CD14-positive monocyte (primary cell): ENCODE results near the gene CTSE. TPM values are rescaled to one million over a fixed set of nuclear protein-coding genes. Genes with fewer than 3 reads are reported as not detected.

ENCODE experiments used
- DNase-seq, 3 donors: peaks; one replicate each; pipeline ENCODE4 v3.0.0-alpha.2; 2011 to 2022
- H2AFZ ChIP-seq: 2 replicates; pipeline ENCODE4 v1.6.0; 2012; ENCODE audit warnings: mild to moderate bottlenecking, low read depth, low read length, inconsistent platforms; ENCODE audit not compliant: insufficient read depth, poor library complexity, severe bottlenecking
- H3K27ac ChIP-seq, 2 donors: 1 replicate in 1 of 2; 2 replicates in 1 of 2; pipeline ENCODE4 v1.5.1; 2012 to 2013; ENCODE audit warnings: low read length in 2 of 2, control low read depth in 1 of 2, inconsistent platforms in 1 of 2, low read depth in 1 of 2, mild to moderate bottlenecking in 1 of 2
- H3K27me3 ChIP-seq, 2 donors: one replicate each; pipeline versions ENCODE4 v1.6.0 to v1.6.1; 2011 to 2013; ENCODE audit warnings: low read length in 2 of 2; ENCODE audit not compliant: control insufficient read depth in 2 of 2, insufficient read depth in 2 of 2
- H3K36me3 ChIP-seq, 2 donors: replicated peaks in 1 of 2; 1 replicate in 1 of 2; 2 replicates in 1 of 2; pipeline versions ENCODE4 v1.5.1 to v1.6.1; 2012 to 2013; ENCODE audit warnings: low read length in 2 of 2, control low read depth in 1 of 2, inconsistent platforms in 1 of 2, mild to moderate bottlenecking in 1 of 2; ENCODE audit not compliant: insufficient read depth in 2 of 2, control insufficient read depth in 1 of 2
- H3K4me1 ChIP-seq, 2 donors: 1 replicate in 1 of 2; 2 replicates in 1 of 2; pipeline versions ENCODE4 v1.5.1 to v1.6.1; 2012 to 2013; ENCODE audit warnings: low read length in 2 of 2, control low read depth in 1 of 2, inconsistent platforms in 1 of 2, mild to moderate bottlenecking in 1 of 2, moderate library complexity in 1 of 2; ENCODE audit not compliant: insufficient read depth in 2 of 2, control insufficient read depth in 1 of 2
- H3K4me2 ChIP-seq: replicated peaks from 2 replicates; pipeline ENCODE3; 2012; ENCODE audit warnings: low read length, moderate library complexity, mild to moderate bottlenecking; ENCODE audit not compliant: poor library complexity, severe bottlenecking; ENCODE audit errors: extremely low read depth
- H3K4me3 ChIP-seq, 3 experiments: fragments of 200-600 bp in 1 of 3; sonication (generic) in 1 of 3; replicated peaks in 1 of 3; 1 replicate in 2 of 3; 2 replicates in 1 of 3; pipeline ENCODE4 v1.5.1; 2011 to 2013; ENCODE audit warnings: low read length in 3 of 3, mild to moderate bottlenecking in 3 of 3, control low read depth in 2 of 3, low read depth in 2 of 3, inconsistent platforms in 1 of 3, moderate library complexity in 1 of 3
- H3K79me2 ChIP-seq: 2 replicates; pipeline ENCODE4 v1.6.0; 2012; ENCODE audit warnings: mild to moderate bottlenecking, control low read depth, inconsistent platforms, low read length, moderate library complexity; ENCODE audit not compliant: insufficient read depth
- H3K9ac ChIP-seq: 2 replicates; pipeline ENCODE4 v1.6.0; 2017; ENCODE audit warnings: low read length, mild to moderate bottlenecking; ENCODE audit not compliant: insufficient read depth, poor library complexity, severe bottlenecking
- H3K9me3 ChIP-seq, 2 donors: replicated peaks in 1 of 2; 1 replicate in 1 of 2; 2 replicates in 1 of 2; pipeline versions ENCODE4 v1.5.1 to v1.6.1; 2012 to 2013; ENCODE audit warnings: low read length in 2 of 2, control low read depth in 1 of 2; ENCODE audit not compliant: control insufficient read depth in 1 of 2, insufficient read depth in 1 of 2
- H4K20me1 ChIP-seq: 2 replicates; pipeline ENCODE4 v1.6.0; 2012; ENCODE audit warnings: mild to moderate bottlenecking, low read length, control low read depth, moderate library complexity; ENCODE audit not compliant: insufficient read depth
- H3K27ac Mint-ChIP-seq, 7 donors: one replicate each; pipeline ENCODE4 v1.8.0; 2020; ENCODE audit warnings: mild to moderate bottlenecking in 7 of 7, mixed read lengths in 7 of 7, moderate library complexity in 6 of 7, inconsistent platforms in 2 of 7
- H3K27me3 Mint-ChIP-seq, 3 donors: one replicate each; pipeline ENCODE4 v1.8.0; 2021 to 2022; ENCODE audit warnings: low read depth in 3 of 3, mild to moderate bottlenecking in 3 of 3, mixed read lengths in 3 of 3, moderate library complexity in 3 of 3, inconsistent platforms in 1 of 3
- H3K36me3 Mint-ChIP-seq, 2 donors: one replicate each; pipeline ENCODE4 v1.8.0; 2020; ENCODE audit warnings: mixed read lengths in 2 of 2, inconsistent platforms in 1 of 2, mild to moderate bottlenecking in 1 of 2
- H3K4me1 Mint-ChIP-seq: one replicate; pipeline ENCODE4 v1.8.0; 2020; ENCODE audit warnings: mild to moderate bottlenecking, mixed read lengths
- H3K4me3 Mint-ChIP-seq, 2 donors: one replicate each; pipeline ENCODE4 v1.8.0; 2020; ENCODE audit warnings: mild to moderate bottlenecking in 2 of 2, mixed read lengths in 2 of 2, moderate library complexity in 1 of 2
- H3K9me3 Mint-ChIP-seq, 7 donors: one replicate each; pipeline ENCODE4 v1.8.0; 2020 to 2022; ENCODE audit warnings: mixed read lengths in 7 of 7, mild to moderate bottlenecking in 6 of 7, moderate library complexity in 6 of 7, inconsistent platforms in 2 of 7
- WGBS: methylation state at CpG from one replicate; pipeline ENCODE4 v1.1.5; 2013; ENCODE audit warnings: missing lambda C conversion rate; ENCODE audit not compliant: insufficient coverage; 5-methylcytosine and 5-hydroxymethylcytosine counted together
- intact Hi-C, 2 donors: fragments of 100-400 bp; cut with micrococcal nuclease; formaldehyde crosslinking; loops; one replicate each; pipeline versions ENCODE4 v1.15.0 to v1.15.1; 2023
- polyA plus RNA-seq, 3 donors: library from polyadenylated mRNA; depleted of rRNA in 1 of 3; unstranded in 2 of 3; stranded (reverse) in 1 of 3; fragments of 300-500 nt in 2 of 3; fragments of >200 nt in 1 of 3; fragmentation: Illumina TruSeq in 2 of 3; gene quantifications; 1 replicate in 2 of 3; 2 replicates in 1 of 3; pipeline ENCODE4 v1.2.3, GENCODE V29; 2012 to 2021
- TF ChIP-seq, protein P1 (sequence below): fragments of 200-600 bp; IDR thresholded peaks from one replicate; pipeline ENCODE4 v1.8.0; 2022; ENCODE audit warnings: antibody characterized with exemption, mild to moderate bottlenecking

CTSE gene
- polyA plus RNA-seq, 3 donors, result not detected

DNA sequence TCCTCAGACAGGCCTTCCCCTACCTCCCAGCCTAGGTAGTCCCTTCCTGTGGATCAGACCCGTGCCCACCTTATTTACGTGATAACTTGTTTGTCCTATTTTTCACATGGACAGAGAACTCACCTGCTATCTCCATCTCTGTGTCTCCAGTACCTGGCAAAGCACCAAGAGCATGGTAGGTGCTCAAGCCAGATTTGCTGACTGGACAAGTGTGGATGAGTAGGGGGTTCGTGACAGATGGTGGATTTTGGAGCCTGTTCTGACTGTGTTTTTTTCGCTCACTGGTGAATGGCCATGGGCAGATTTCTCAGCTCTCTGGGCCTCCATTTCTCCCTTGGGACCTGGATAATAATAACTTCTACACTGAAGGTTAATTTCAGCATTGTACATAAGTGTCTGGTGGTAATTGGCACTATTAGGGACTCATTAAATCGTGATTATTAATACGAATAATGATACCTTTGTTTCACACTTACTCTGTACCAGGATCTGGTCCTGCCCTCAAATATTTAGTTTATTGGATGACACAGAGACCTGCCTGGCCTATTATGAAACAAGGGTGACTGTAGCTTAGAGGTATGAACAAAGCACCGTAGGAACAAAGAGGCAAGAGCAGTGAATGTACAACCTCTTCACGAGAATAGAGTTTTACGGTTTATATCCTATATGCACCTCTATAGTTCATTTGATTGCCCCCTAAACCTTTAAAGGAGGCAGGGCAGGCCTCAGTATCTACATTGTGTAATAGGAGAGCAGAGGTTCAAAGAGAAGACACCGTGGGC is 56.0 kb downstream of the CTSE start:
- intact Hi-C loops, result no loop called here
- DNase-seq, result no peak
- no peaks in the 10 kb centered on the region for H3K9me3 Mint-ChIP-seq

DNA sequence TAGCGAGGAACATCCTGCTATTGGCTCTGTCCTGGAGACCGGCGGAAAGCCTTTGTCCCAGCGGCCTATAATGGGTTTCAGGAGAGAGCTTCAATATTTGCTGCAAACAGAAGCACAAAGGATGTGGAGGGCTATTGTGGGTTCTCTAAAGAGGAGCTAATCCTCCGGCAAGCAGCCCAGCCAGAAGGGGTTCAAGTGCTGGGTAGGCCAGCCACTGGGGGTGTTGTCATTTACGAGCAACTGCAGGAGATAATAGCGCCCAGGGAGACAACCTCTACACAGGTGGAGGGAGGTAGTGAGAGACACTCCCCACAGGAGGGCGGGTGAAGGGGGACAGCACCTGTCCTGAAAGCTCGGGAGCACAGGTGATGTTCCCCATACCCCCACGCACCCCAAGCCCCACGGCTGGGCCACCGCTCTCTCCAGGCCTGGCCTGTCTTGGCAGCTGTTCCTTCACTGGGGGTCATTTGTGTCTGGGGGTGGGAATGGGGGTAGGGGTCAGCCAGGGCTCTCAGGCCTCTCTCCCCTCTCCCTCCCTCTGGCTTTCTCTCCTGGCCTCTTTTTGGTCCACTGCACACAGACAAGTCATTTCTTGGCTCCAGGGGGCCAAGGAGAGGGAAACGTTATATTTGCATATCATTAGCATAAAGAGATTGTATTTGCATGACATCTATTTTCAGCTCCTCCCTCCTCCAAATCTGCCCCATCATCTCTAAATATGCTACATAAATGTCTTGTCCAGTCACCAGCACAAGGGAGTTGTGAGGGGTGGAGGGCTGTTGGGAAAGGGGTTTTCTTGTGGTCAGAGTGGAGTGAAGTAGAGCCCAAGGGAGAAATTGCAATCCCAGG is 58.4 kb downstream of the CTSE start:
- H3K36me3 Mint-ChIP-seq, result no peaks in the 10 kb centered on the region
- no peak overlapping the region for H3K4me3 ChIP-seq
- H3K9ac ChIP-seq, result no peak overlapping the region
- H2AFZ ChIP-seq, result no peak overlapping the region
- peaks cover 0 to 7% (median 4%) of the 10 kb centered on the region in 3 donors for H3K27me3 Mint-ChIP-seq
- H3K27ac ChIP-seq, result no peak overlapping the region
- peaks cover 18 to 33% of the 10 kb centered on the region in 2 donors for H3K4me1 ChIP-seq
- H3K4me2 ChIP-seq, result no peak overlapping the region
- no peak overlapping the region for H3K4me3 Mint-ChIP-seq
- H3K27ac Mint-ChIP-seq, result peak overlapping the region in 1 of 7 donors; percentile 57
- no peaks in the 10 kb centered on the region for H3K9me3 Mint-ChIP-seq
- no peak for DNase-seq
- 85% methylated on average over 4 of the region's 13 CpGs for WGBS
- no peaks in the 10 kb centered on the region for H3K9me3 ChIP-seq
- no peaks in the 10 kb centered on the region for H3K27me3 ChIP-seq
- no peaks in the 10 kb centered on the region for H3K79me2 ChIP-seq
- TF ChIP-seq, protein P1, sequence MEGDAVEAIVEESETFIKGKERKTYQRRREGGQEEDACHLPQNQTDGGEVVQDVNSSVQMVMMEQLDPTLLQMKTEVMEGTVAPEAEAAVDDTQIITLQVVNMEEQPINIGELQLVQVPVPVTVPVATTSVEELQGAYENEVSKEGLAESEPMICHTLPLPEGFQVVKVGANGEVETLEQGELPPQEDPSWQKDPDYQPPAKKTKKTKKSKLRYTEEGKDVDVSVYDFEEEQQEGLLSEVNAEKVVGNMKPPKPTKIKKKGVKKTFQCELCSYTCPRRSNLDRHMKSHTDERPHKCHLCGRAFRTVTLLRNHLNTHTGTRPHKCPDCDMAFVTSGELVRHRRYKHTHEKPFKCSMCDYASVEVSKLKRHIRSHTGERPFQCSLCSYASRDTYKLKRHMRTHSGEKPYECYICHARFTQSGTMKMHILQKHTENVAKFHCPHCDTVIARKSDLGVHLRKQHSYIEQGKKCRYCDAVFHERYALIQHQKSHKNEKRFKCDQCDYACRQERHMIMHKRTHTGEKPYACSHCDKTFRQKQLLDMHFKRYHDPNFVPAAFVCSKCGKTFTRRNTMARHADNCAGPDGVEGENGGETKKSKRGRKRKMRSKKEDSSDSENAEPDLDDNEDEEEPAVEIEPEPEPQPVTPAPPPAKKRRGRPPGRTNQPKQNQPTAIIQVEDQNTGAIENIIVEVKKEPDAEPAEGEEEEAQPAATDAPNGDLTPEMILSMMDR, result no peak
- H3K36me3 ChIP-seq, result no peaks in the 10 kb centered on the region
- peaks cover 32% of the 10 kb centered on the region for H3K4me1 Mint-ChIP-seq
- intact Hi-C loops, result no loop called here
- H4K20me1 ChIP-seq, result no peaks in the 10 kb centered on the region

More for the DNA sequence above, 56.0 kb downstream of the CTSE start:
- H3K36me3 ChIP-seq, result no peaks in the 10 kb centered on the region
- peaks cover 0 to 4% (median 4%) of the 10 kb centered on the region in 3 donors for H3K27me3 Mint-ChIP-seq
- H3K4me3 Mint-ChIP-seq, result no peak overlapping the region
- no peaks in the 10 kb centered on the region for H4K20me1 ChIP-seq
- H3K9ac ChIP-seq, result no peak overlapping the region
- no peak overlapping the region for H3K4me3 ChIP-seq
- H3K27ac ChIP-seq, result no peak overlapping the region
- peaks cover 8 to 15% of the 10 kb centered on the region in 2 donors for H3K4me1 ChIP-seq
- no peak overlapping the region for H3K4me2 ChIP-seq
- H3K9me3 ChIP-seq, result no peaks in the 10 kb centered on the region
- H3K79me2 ChIP-seq, result no peaks in the 10 kb centered on the region
- TF ChIP-seq, protein P1, result no peak
- peak overlapping the region in 1 of 7 donors; percentile 0 for H3K27ac Mint-ChIP-seq
- no peak overlapping the region for H2AFZ ChIP-seq
- H3K36me3 Mint-ChIP-seq, result no peaks in the 10 kb centered on the region
- H3K27me3 ChIP-seq, result no peaks in the 10 kb centered on the region
- no CpG with 5 or more reads among the region's 10 CpGs for WGBS
- peaks cover 13% of the 10 kb centered on the region for H3K4me1 Mint-ChIP-seq
